MG63 (cell line): Measurements from ENCODE around the gene TAS2R9. TPM values are rescaled to one million over a fixed set of nuclear protein-coding genes. Genes with fewer than 3 reads are reported as not detected.

ENCODE experiments used
- DNase-seq: peaks from one replicate; pipeline ENCODE4 v3.0.0-alpha.2; 2020
- H3K27me3 ChIP-seq: fragments of 250-450 bp; sonication (Bioruptor Pico); 2 replicates; pipeline ENCODE4 v1.5.1; 2020; ENCODE audit warnings: mild to moderate bottlenecking, moderate library complexity
- H3K36me3 ChIP-seq: fragments of 250-450 bp; sonication (Bioruptor Pico); 2 replicates; pipeline ENCODE4 v1.5.1; 2020; ENCODE audit warnings: mild to moderate bottlenecking, moderate library complexity
- H3K4me3 ChIP-seq: fragments of 250-450 bp; sonication (Bioruptor Pico); 2 replicates; pipeline ENCODE4 v1.5.1; 2020; ENCODE audit warnings: mild to moderate bottlenecking, moderate library complexity
- H3K9me3 ChIP-seq: fragments of 250-450 bp; sonication (Bioruptor Pico); 2 replicates; pipeline ENCODE4 v1.5.1; 2020; ENCODE audit warnings: mild to moderate bottlenecking, moderate library complexity
- total RNA-seq: library from RNA; depleted of rRNA; stranded (reverse); fragments of >200 nt; shearing (Covaris generic); gene quantifications from 2 replicates; pipeline ENCODE4 v1.2.3, GENCODE V29; 2014; ENCODE audit warnings: low replicate concordance; rRNA removed

The TAS2R9 gene
- total RNA-seq, 1 experiment from 2014 or later = not detected

- no peak for DNase-seq
- H3K27me3 ChIP-seq = no peaks in the 10 kb centered on the region; the same call in 1 of the 2 replicates
- no peaks in the 10 kb centered on the region for H3K9me3 ChIP-seq
- H3K4me3 ChIP-seq = no peak overlapping the region
- no peaks in the 10 kb centered on the region for H3K36me3 ChIP-seq
Measured at GRCh38 chr12:10783252-10783651, 26.7 kb downstream of the TAS2R9 start.

- Histone ChIP-seq H3K4me3 (no peak overlapping the region), H3K36me3 (no peaks in the 10 kb centered on the region), H3K9me3 (no peaks in the 10 kb centered on the region), H3K27me3 (peaks cover 4% of the 10 kb centered on the region)
- no peak for DNase-seq
Measured at GRCh38 chr12:10779103-10779502, 30.9 kb downstream of the TAS2R9 start.

- DNase-seq = no peak
- Histone ChIP-seq H3K36me3 (no peaks in the 10 kb centered on the region), H3K27me3 (peaks cover 58% of the 10 kb centered on the region), H3K9me3 (no peaks in the 10 kb centered on the region), H3K4me3 (no peak overlapping the region)
Measured at GRCh38 chr12:10771132-10771733, 38.7 kb downstream of the TAS2R9 start.

- Histone ChIP-seq H3K36me3 (no peaks in the 10 kb centered on the region), H3K4me3 (no peak overlapping the region), H3K9me3 (peaks cover 13% of the 10 kb centered on the region)
Measured at GRCh38 chr12:10759657-10760056, 50.3 kb downstream of the TAS2R9 start.

More at GRCh38 chr12:10759657-10760056, 50.3 kb downstream of the TAS2R9 start:
- H3K27me3 ChIP-seq = peaks cover 24% of the 10 kb centered on the region
- no peak for DNase-seq

Other genes with a start within 250 kb of the TAS2R9 start
- 39.7 and 42.7 TPM in 2 replicates for gene MAGOHB, start 196.6 kb downstream of the TAS2R9 start, total RNA-seq
- not detected in 2 replicates for gene STYK1, start 136.1 kb downstream of the TAS2R9 start, total RNA-seq
- gene YBX3, start 86.8 kb downstream of the TAS2R9 start, total RNA-seq = 325 and 352 TPM in 2 replicates
- not detected in 2 replicates for gene TAS2R7, start 7.5 kb downstream of the TAS2R9 start, total RNA-seq
- not detected in 2 replicates for gene TAS2R8, start 2.9 kb downstream of the TAS2R9 start, total RNA-seq
- gene TAS2R10, start 16.2 kb upstream of the TAS2R9 start, total RNA-seq = not detected in 2 replicates
- gene PRR4, start 39.3 kb upstream of the TAS2R9 start, total RNA-seq = not detected in 2 replicates
- gene PRH1, start 74.1 kb upstream of the TAS2R9 start, total RNA-seq = 1.5 and 13.1 TPM in 2 replicates
- gene TAS2R13, start 99.4 kb upstream of the TAS2R9 start, total RNA-seq = 1.4 TPM in 1 of 2 replicates, not detected in the other
- gene PRH2, start 119.1 kb upstream of the TAS2R9 start, total RNA-seq = not detected in 2 replicates
- 0.12 and 2.6 TPM in 2 replicates for gene TAS2R14, start 129.1 kb upstream of the TAS2R9 start, total RNA-seq
- gene TAS2R50, start 176.7 kb upstream of the TAS2R9 start, total RNA-seq = not detected in 2 replicates
- not detected in 2 replicates for gene TAS2R20, start 188.1 kb upstream of the TAS2R9 start, total RNA-seq
- not detected in 2 replicates for gene TAS2R19, start 212.5 kb upstream of the TAS2R9 start, total RNA-seq
- 1.8 TPM in 1 of 2 replicates, not detected in the other for gene TAS2R31, start 221.2 kb upstream of the TAS2R9 start, total RNA-seq